GM21619 (cell line): ENCODE data around the gene CFAP210.

ENCODE experiments used
- ATAC-seq: cut with Tn5 transposase; IDR thresholded peaks from one replicate; pipeline ENCODE4 v1.9.1; 2021; ENCODE audit not compliant: unreplicated experiment

The CFAP210 gene

DNA sequence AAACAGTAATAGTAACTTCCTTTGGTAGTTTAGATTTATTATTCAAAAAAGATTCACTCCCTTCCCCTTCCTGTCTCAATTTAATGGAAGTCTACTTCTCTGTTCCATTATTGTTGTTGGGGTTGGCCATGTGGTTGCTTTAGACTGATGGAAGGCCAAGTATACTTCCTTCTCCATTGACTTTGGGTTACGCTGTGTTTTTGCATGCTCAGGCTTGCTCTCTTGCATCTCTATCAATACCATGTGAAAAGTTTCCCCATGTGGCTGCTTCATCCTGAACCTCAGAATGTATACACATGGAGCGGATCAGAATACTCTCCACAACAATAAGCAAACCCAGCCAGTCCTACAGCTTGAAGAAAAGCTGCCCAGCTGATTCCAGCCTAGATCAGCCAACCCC lies 20.3 kb downstream of the CFAP210 start:
- ATAC-seq, result no peak

DNA sequence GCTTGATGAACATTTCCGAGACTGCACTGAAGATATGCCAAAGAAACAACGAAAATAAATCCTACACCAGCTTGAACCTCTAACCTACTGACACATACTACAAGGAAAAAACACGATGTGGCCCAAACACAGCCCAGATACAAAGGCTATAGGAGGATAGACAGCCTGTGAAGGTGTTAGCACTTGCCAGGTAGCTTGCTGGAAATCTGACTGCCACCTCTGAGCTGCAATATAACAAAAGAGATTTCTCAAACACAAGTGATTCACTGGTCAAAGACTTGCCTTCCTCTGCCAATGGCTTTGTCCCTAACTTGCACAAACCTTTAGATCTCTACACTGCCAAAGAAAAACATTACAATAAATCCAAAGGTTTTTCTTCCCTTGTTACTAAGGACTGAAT lies 21.1 kb downstream of the CFAP210 start:
- no peak for ATAC-seq

DNA sequence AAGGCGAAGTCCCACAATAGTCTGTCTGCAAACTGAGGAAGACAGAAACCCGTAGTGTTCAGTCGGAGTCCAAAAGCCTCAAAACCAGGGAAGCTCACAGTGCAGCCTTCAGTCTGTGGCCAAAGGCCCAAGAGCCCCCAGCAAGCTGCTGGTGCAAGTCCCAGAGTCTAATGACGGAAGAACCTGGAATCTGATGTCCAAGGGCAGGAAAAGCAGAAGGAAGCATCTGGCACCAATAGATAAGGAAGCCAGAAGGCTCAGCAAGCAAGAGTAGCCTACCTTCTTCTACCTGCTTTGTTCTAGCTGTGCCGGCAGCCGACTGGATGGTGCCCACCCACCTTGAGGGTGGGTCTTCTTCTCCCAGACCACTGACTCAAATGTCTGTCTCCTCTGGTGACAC lies 21.8 kb downstream of the CFAP210 start:
- ATAC-seq, result no peak

DNA sequence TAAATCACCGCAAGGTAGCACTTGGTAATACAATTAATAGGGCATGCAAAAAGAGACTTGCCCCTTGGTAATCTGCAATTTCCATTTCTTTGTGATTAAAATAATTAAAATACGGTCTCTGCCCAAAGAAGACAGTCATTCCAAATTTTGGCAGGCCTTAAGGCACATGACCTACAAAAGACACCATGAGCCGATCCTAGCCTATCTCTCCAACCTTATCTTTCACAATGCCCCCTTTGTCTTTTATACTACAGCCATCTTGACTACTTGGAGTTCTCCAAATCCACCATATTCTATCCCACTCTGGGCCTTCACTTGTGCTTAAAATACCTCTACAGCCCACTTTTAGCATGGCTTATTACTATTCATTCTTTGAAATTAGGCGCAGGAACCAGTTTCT lies 23.3 kb downstream of the CFAP210 start:
- ATAC-seq, result no peak

DNA sequence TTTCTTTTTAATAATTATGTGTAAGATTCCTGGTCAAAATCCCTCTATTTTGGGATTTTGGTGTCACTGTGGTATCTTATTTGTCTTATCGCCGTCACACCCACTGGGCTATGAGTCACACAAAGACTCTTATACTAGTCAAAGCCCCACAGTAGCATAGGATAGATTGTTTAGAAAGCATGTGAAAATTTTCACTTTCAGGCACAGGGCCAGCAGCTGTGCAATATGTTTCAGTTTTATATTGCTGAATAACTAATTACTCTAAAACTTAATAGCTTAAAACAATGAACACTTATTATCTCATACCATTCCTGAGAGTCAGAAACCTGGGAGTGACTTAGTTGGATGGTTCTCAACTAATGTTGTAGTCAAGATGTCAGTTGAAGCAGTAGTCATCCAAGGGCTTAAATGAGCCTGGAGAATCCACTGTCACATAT lies 24.0 kb downstream of the CFAP210 start:
- ATAC-seq, result peak; percentile 72

DNA sequence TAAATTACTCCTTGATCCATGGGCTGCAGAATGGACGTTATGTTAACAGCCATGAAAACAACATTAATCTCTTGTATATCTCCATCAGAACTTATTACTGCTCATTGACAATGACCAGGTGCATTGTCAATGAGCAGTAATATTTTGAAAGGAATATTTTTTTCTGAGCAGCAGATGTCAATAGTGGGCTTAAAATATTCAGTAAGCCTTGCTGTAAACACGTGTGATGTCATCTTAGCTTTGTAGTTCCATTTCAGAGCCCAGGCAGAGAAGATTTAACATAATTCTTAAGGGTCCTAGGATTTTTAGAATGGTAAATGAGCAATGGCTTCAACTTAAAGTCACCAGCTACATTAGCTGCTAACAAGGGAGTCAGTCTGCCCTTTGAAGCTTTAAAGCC lies 26.6 kb downstream of the CFAP210 start:
- ATAC-seq, result no peak

DNA sequence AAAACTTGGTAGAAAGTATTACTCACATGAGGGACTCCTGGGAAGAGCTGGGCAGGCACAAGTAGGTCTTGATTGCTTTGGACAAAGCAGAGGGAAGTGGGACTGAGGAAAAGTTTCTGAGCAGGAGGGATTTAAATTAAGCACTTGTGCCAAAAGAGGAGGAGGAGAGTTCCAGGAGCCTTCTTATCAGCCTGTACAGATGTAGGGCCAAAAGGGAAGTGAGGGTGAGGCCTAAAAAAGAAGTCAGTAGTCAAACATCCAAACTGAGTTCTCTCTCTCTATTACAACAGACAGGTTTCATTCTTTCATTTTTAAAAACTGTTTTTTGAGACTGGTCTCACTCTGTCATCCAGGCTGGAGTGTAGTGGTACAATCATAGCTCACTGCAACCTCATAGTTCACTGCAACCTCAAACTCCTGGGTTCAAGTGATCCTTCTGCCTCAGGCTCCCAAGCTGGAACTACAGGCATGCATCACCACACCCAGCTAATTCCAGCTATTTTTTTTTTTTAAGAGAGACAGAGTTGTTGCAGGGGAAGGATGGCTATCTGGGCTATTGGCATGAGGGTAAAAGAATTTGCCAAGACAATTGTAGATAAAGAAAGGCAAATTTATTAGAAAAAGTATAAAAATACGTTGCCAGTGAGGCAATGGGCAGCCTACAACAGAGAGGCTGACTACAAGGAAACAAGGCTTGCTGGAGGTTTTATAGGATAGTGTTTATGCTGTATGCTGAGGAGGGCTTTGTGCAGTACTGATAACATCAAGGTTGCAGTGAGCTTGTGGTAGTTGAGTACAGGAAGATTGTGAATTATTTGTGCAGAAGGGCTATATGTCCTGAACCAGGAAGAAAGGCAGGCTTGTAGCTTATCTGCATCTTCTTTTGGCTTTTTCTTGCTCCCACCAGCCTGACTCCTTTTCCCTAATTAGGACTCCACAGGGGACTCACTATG lies 29.0 kb downstream of the CFAP210 start:
- ATAC-seq, result no peak

DNA sequence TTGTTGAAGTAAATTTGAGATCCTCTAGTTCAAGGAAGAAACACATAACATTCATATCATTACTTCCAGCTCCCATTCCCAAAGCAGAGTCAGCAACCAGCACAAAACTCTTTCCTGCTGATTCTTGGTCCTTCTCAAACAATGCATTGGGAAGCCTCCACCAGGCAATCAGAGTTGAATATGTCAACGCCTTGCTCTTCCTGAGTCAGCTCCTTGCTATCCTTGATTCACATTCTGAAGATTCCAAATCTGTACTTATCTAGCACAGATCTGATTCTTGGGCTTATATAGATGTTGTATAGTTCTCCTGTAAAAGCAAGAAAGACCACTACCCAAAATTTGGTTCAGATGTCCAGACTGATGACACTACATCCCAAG lies 29.6 kb downstream of the CFAP210 start:
- ATAC-seq, result no peak

DNA sequence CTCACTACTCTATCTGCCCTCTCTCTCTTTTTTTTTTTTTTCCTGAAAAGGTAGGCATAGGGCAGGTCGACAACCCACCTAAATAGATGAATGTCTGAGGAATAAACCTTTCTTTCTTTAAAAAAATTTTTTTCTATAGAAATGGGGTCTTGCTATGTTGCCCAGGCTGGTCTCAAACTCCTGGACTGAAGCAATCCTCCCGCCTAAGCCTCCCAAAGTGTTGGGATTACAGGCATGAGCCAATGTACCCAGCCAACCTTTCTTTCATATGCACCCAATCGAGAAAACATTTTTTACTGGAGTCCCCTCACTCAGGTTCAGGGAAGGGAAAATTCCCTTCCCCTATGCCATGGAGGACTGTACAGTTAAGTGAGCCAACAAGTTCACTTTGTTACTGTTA lies 31.0 kb downstream of the CFAP210 start:
- no peak for ATAC-seq

DNA sequence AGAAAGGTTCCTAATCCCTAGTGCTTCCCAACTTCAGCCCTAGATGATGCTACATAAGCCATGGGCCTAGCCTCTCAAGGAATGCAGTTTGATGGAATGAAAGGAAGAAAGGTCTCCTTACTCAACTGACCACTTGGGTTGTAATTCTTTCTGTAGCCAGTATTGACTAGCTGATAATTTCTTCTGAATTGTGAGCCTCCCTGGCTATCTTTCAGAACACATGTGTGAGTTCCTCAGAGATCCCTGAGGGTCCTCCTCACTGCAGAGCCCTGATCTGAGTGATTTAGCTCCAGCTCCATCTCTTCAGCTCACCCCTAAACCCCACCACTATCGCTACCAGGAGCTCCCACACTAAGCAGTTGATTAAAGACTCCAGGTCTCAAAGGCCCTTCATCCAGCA lies 31.5 kb downstream of the CFAP210 start:
- no peak for ATAC-seq

DNA sequence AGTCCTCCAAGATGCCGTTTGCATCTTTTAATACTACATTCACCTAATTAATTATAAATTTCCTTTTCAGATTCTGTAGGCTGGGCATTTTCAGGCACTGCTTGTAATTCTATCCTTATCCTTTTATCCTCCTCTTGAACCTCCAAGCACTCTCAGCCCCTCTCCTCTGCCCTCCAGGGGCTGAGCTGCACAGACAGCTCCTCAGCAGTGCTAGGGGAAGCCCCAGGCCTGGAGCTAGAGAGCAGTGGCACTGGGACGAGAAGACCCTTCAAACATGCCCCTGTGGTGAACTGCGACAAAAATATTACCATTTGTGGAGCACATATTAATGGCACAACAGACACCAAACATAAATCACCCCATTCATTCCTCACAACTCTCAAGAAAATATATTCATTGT lies 32.9 kb downstream of the CFAP210 start:
- no peak for ATAC-seq

DNA sequence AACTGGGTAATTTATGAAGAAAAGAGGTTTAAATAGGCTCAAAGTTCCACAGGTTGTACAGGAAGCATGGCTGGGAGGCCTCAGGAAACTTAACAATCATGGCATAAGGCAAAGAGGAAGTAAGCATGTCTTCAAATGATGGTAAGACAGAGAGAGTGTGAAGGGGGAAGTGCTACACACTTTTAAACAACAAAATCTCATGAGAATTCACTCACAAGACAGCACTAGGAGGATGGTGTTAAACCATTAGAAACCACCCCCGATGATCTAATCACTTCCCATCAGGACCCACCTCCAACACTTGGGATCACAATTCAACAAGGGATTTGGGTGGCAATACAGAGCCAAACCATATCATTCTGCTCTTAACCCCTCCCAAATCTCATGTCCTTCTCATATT lies 34.9 kb downstream of the CFAP210 start:
- ATAC-seq, result no peak

DNA sequence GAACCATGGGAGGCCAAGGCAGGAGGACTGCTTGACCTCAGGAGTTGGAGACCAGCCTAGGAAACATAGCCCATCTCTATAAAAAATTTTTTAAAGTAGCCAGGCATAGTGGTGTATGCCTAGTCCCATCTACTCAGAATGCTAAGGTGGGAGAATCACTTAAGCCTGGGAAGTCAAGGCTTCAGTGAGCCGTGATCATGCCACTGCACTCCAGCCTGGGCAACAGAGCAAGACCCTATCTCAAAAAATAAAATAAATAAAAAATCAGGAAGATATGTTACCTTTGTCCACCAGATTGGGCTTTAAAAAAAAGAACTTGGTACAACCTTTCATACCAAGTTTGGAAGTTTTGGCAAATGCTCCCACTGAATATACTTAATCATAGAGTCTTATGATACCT lies 35.3 kb downstream of the CFAP210 start:
- no peak for ATAC-seq

DNA sequence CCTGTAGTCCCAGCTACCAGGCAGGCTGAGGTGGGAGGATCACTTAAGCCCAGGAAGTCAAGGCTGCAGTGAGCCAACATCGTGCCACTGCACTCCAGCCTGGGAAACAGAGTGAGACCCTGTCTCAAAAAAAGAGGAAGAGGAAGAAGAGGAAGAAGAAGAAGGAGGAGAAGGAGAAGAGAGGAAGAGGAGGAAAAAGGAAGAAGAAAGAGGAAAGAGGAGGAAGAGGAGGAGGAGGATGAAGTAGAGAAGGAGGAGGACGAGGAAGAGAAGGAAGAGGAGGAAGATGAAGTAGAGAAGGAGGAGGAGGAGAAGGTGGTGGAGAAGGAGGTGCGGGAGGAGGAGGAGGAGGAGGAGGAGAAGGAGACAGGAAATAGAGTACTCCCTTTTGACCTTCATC lies 38.0 kb downstream of the CFAP210 start:
- no peak for ATAC-seq

DNA sequence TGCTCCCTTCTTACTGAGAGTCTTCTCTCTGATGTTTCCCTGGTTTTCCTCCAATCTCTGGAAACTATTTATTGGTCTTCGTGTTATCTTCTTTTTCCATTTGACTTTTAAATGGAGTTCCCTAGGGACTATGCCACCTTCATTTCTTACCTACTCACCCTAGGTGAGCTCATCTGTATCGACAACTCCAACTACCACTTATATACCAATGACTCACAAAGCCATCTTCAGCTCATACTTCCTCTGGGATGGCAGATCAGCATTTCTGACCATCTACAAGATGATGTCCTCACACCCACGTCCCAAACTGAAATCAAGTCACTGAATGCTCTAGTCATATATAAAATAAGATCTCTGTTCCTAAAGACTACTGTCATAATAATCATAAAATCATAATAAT lies 40.6 kb downstream of the CFAP210 start:
- ATAC-seq, result no peak

DNA sequence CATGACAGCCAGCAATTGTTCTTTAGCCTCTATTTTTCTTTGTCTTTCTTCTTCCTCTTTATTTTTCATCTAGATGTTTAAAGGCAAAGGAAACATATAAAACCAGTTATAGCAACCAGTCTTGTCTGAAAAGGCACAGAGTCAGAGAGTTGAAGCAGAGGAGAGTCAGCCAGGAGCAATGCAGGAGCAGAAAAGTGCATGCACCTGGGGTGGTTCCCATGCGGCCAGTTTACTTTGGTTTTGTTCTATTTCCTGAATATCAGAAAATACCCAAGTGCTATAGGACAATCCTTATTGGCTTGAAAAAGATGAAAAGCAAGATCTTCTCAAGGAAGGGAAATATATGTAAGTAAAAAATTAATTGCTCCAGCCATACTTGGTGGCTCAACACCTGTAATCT lies 44.9 kb downstream of the CFAP210 start:
- no peak for ATAC-seq

DNA sequence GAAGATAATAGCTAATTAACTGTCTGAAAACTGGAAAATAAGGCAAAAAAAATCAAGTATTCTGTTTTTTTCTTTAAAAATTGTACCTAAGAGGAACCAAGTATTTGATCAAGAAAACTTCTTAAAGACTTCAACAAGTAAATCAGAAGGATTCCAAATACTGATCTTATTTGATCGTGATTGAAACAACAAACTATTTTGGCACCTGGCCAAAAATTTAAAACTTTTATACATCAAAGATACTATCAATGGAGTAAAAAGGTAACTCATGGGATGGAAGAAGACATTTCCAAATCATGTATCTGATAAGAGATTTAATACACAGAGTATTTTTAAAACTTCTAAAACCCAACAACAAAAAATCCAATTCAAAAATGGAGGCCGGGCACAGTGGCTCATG lies 46.7 kb downstream of the CFAP210 start:
- no peak for ATAC-seq

DNA sequence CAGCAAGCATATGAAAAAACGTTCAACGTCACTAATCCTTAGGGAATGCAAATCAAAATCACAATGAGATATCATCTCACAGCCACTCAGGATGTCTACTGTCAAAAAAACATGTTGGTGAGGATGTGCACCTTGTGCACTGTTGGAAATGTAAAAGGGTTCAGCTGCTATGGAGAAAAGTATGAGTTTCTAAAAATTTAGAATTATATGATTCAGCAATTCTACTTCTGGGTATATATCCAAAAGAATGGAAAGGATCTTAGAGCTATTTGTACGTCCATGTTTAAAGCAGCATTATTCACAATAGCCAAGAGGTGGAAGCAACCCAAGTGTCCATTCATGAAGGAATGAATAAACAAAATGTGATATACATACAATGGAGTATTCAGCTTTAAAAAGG lies 50.0 kb downstream of the CFAP210 start:
- ATAC-seq, result no peak

DNA sequence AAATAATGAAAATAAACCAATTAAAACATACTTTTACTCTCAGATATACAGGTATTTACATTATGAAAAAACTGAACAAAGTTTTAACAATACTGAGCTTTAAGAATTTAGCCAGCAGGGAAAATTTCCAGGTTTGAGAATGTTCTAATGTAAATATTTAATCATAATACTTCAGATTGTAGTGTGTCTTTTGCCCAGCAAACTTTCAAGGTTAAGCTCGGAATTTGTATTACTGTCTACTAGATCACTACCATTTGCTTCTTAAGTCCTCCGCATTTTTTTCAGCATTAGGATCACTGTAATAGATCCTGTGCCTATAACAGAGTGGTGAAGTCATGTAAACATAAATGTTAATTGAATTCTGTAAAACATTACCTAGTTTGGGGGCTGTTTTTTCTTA lies 52.7 kb downstream of the CFAP210 start:
- no peak for ATAC-seq

DNA sequence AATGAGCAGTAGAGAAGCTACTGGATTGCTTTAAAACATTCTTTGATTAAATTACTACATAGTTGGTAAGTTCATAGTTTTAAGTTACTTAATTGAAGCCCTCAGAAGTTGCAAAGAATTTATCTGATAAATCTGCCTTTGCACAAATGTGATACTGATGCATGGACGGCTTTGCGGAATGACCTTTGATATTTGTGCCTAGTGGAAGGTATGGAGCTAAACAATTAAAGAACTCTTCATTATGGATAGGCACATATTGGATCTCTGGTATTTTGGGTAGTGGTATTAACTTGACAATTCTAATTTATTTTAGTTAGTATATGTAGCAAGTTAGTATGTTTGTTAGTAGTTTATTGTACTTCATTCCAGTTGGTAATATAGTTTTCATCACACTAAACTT lies 54.1 kb downstream of the CFAP210 start:
- ATAC-seq, result no peak

DNA sequence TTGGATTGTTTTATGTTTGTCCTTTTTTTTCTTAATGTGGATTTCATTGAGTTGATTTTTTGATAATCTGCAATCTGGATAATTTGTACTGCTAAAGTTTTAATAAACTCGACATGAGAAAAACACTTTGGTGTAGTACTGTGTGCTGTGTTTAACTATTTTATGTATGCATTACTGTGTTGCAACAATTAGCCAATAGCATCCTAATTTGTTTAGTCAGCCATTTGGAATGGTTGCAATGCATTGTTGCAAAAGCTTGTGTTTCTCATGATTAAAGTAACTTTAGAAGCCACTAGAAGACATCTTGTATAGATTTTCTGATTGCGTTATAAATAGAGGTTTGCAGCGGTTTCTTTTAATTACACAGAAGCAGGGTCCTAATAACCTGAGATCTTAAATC lies 56.6 kb downstream of the CFAP210 start:
- no peak for ATAC-seq

DNA sequence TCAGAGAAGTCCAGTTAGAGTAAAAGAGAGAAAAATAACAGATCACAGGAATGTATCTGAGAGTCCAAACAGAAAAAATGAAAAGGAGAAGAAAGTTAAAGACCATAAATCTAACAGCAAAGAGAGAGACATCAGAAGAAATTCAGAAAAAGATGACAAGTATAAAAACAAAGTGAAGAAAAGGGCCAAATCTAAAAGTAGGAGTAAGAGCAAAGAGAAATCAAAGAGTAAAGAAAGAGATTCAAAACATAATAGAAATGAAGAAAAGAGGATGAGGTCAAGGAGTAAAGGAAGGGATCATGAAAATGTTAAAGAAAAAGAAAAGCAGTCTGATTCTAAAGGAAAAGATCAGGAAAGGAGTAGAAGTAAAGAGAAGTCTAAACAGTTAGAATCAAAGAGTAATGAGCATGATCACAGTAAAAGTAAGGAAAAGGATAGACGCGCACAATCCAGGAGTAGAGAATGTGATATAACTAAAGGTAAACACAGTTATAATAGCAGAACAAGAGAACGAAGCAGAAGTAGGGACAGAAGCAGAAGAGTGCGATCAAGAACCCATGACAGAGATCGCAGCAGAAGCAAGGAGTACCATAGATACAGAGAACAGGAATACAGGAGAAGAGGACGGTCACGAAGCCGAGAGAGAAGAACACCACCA lies 57.6 kb downstream of the CFAP210 start:
- no peak for ATAC-seq

DNA sequence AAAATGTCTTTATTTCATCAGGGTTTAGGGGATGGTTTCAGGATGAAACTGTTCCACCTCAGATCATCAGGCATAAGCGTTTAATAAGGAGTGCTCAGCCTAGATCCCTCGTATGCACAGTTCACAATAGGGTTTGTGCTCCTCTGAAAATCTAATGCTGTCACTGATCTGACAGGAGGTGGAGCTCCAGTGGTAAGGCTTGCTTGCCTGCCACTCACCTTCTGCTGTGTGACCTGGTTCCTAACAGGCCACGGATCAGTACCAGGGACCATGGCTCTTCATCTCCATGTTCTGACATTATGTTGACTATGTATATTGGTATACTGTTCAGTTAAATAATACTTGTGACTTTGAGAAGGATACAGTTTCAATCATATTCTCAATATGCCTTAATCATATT lies 68.4 kb downstream of the CFAP210 start:
- no peak for ATAC-seq
